Measurements from ENCODE around the gene SPX.

- TF ChIP-seq ZNF274 (IDR thresholded peaks at IDR 0.05; ENCODE audit: low read depth, low read length) (no peak), SUZ12 (IDR thresholded peaks at IDR 0.05; ENCODE audit: extremely low read depth, insufficient read depth, insufficient read length) (no peak), YY1 (IDR thresholded peaks at IDR 0.05; ENCODE audit: insufficient read depth, insufficient read length) (no peak)
Measured at GRCh38 chr12:21526721-21527345, 737 bp downstream of the SPX start.
